ENCODE data around the gene PSAT1.
A peak's percentile ranks its signal among the peaks of the same experiment; 100 is the strongest.
"Not testable (repeated sequence)": the region's sequence is repeated elsewhere in the genome, so short reads cannot be mapped to it uniquely, and the experiment has no call there.

PSAT1 gene

GRCh38 chr9:78280982-78281668 is 15.8 kb upstream of the PSAT1 start:
- peak; percentile 7 for DNase-seq (ENCODE audit: low read depth)
- TF ChIP-seq CTCF (IDR thresholded peaks at IDR 0.05; ENCODE audit: control insufficient read depth, insufficient read depth, low read depth, low read length, missing control alignments): no peak
- H3K4me3 ChIP-seq (ENCODE audit: control insufficient read depth, low read depth, low read length): no peak overlapping the region

GRCh38 chr9:78284181-78284580 is 12.7 kb upstream of the PSAT1 start:
- not testable (repeated sequence) for DNase-seq (ENCODE audit: low read depth); H3K4me3 ChIP-seq (ENCODE audit: control insufficient read depth, low read depth, low read length)

- no peak for TF ChIP-seq CTCF (IDR thresholded peaks at IDR 0.05; ENCODE audit: control insufficient read depth, insufficient read depth, low read depth, low read length, missing control alignments)
- DNase-seq (ENCODE audit: low read depth): no peak
- H3K4me3 ChIP-seq (ENCODE audit: control insufficient read depth, low read depth, low read length): no peak overlapping the region
These were observed 10.8 kb upstream of the PSAT1 start for GRCh38 chr9:78286125-78286524.

- no peak overlapping the region for H3K4me3 ChIP-seq (ENCODE audit: control insufficient read depth, low read depth, low read length)
- DNase-seq (ENCODE audit: low read depth): no peak
- no peak for TF ChIP-seq CTCF (IDR thresholded peaks at IDR 0.05; ENCODE audit: control insufficient read depth, insufficient read depth, low read depth, low read length, missing control alignments)
These were observed 10.0 kb upstream of the PSAT1 start for GRCh38 chr9:78286946-78287388.

- H3K4me3 ChIP-seq (ENCODE audit: control insufficient read depth, low read depth, low read length): no peak overlapping the region
- no peak for DNase-seq (ENCODE audit: low read depth)
- no peak for TF ChIP-seq CTCF (IDR thresholded peaks at IDR 0.05; ENCODE audit: control insufficient read depth, insufficient read depth, low read depth, low read length, missing control alignments)
These were observed 8.6 kb upstream of the PSAT1 start for GRCh38 chr9:78288214-78288892.

- no peak for TF ChIP-seq CTCF (IDR thresholded peaks at IDR 0.05; ENCODE audit: control insufficient read depth, insufficient read depth, low read depth, low read length, missing control alignments)
- H3K4me3 ChIP-seq (ENCODE audit: control insufficient read depth, low read depth, low read length): no peak overlapping the region
- DNase-seq (ENCODE audit: low read depth): no peak
These were observed 7.5 kb upstream of the PSAT1 start for GRCh38 chr9:78289474-78289873.

- no peak for DNase-seq (ENCODE audit: low read depth)
- no peak for TF ChIP-seq CTCF (IDR thresholded peaks at IDR 0.05; ENCODE audit: control insufficient read depth, insufficient read depth, low read depth, low read length, missing control alignments)
- H3K4me3 ChIP-seq (ENCODE audit: control insufficient read depth, low read depth, low read length): no peak overlapping the region
These were observed 5.5 kb upstream of the PSAT1 start for GRCh38 chr9:78291240-78291925.

All from AG09309 (cell line).